HepG2 (cell line): ENCODE data around the gene MOB3C. TPM values are rescaled to one million over a fixed set of nuclear protein-coding genes. Genes with fewer than 3 reads are reported as not detected.

ENCODE experiments used
- ATAC-seq: fragments of 200-7000 bp; cut with Tn5 transposase; 3 replicates; pipeline ENCODE4 v1.9.1; 2020; ENCODE audit warnings: mild to moderate bottlenecking, moderate library complexity
- BruUV-seq: library from RNA; stranded (reverse); fragments of 400-500 nt; replicated peaks from 2 replicates; lab custom pipeline; 2021; lab: Mats Ljungman, UMichigan
- CTCF ChIA-PET: fragments of 300-600 bp; formaldehyde crosslinking; extraction: SDS; loops from one replicate; lab custom pipeline; 2021; ENCODE audit warnings: low total read pairs, inconsistent platforms, low intra/inter-chr PET ratio; lab: Yijun Ruan, JAX
- POLR2A ChIA-PET: fragments of 350-600 bp; sonication (Branson Sonifier 250); formaldehyde crosslinking; loops from one replicate; lab custom pipeline; 2020; ENCODE audit warnings: antibody characterized with exemption, inconsistent platforms; lab: Yijun Ruan, JAX
- DNase-seq: peaks from one replicate; pipeline ENCODE4 v3.0.0-alpha.2; 2015; ENCODE audit warnings: low spot score
- FAIRE-seq: peaks from 3 replicates; lab custom pipeline; 2011; peaks lifted over from hg19 to GRCh38; lab: Jason Lieb, UNC
- H2AFZ ChIP-seq: one replicate; pipeline ENCODE4 v1.6.1; 2011; ENCODE audit warnings: low read length, inconsistent platforms
- H3K27ac ChIP-seq: fragments of 300-600 bp; 3 replicates; pipeline ENCODE4 v1.8.0; 2011; ENCODE audit warnings: mixed run types, mild to moderate bottlenecking, mixed read lengths, low read length, inconsistent platforms; ENCODE audit not compliant: insufficient read depth; ENCODE audit errors: extremely low read length
- H3K27me3 ChIP-seq, 2 experiments: fragments of 200-600 bp in 1 of 2; 2 replicates in 1 of 2; 3 replicates in 1 of 2; pipeline versions ENCODE4 v1.6.0 to v1.8.0; 2011; ENCODE audit warnings: low read length in 2 of 2, mild to moderate bottlenecking in 2 of 2, moderate library complexity in 2 of 2, inconsistent platforms in 1 of 2; ENCODE audit not compliant: insufficient read depth in 2 of 2, control insufficient read depth in 1 of 2
- H3K36me3 ChIP-seq, 2 experiments: fragments of 200-600 bp in 1 of 2; replicated peaks in 1 of 2; 2 replicates in 1 of 2; 3 replicates in 1 of 2; pipeline versions ENCODE4 v1.5.1 to v1.8.0; 2011; ENCODE audit warnings: low read length in 2 of 2, inconsistent platforms in 1 of 2; ENCODE audit not compliant: insufficient read depth in 2 of 2, control insufficient read depth in 1 of 2
- H3K4me1 ChIP-seq: 2 replicates; pipeline ENCODE4 v1.5.1; 2012; ENCODE audit warnings: low read length, inconsistent platforms; ENCODE audit not compliant: insufficient read depth
- H3K4me2 ChIP-seq: 2 replicates; pipeline ENCODE4 v1.6.0; 2011; ENCODE audit warnings: low read depth, low read length, inconsistent platforms
- H3K4me3 ChIP-seq, 3 experiments: fragments of 200-600 bp in 1 of 3; sonication (generic), shearing (Covaris generic) in 1 of 3; replicated peaks in 1 of 3; 2 replicates each; pipeline ENCODE4 v1.5.1; 2011 to 2016; ENCODE audit warnings: low read length in 3 of 3, inconsistent platforms in 2 of 3, low read depth in 2 of 3, mild to moderate bottlenecking in 2 of 3, control low read depth in 1 of 3, mixed read lengths in 1 of 3; ENCODE audit not compliant: insufficient read depth in 1 of 3
- H3K79me2 ChIP-seq: one replicate; pipeline ENCODE4 v1.6.1; 2011; ENCODE audit warnings: low read length, inconsistent platforms; ENCODE audit not compliant: insufficient read depth
- H3K9ac ChIP-seq: 2 replicates; pipeline ENCODE4 v1.6.0; 2011; ENCODE audit warnings: mild to moderate bottlenecking, low read depth, low read length, inconsistent platforms; ENCODE audit not compliant: insufficient read depth
- H3K9me3 ChIP-seq: 2 replicates; pipeline ENCODE4 v1.5.1; 2012; ENCODE audit warnings: mild to moderate bottlenecking, low read length
- H4K20me1 ChIP-seq: 2 replicates; pipeline ENCODE4 v1.6.0; 2011; ENCODE audit warnings: inconsistent platforms, mild to moderate bottlenecking, low read length, moderate library complexity; ENCODE audit not compliant: insufficient read depth
- BCL6 ChIP-seq: IDR thresholded peaks from 2 replicates; pipeline ENCODE4 v1.6.1; 2016; ENCODE audit warnings: missing genetic modification reagents, missing compliant biosample characterization
- CHCHD3 ChIP-seq: sonication (generic); formaldehyde crosslinking; IDR thresholded peaks from 2 replicates; pipeline ENCODE4 v1.8.0; 2022; ENCODE audit warnings: mild to moderate bottlenecking, missing genetic modification reagents, moderate library complexity
- ERF ChIP-seq: IDR thresholded peaks from 2 replicates; pipeline ENCODE4 v1.6.1; 2018; ENCODE audit warnings: missing biosample characterization, missing genetic modification reagents
- FOXP4 ChIP-seq: sonication (generic); formaldehyde crosslinking; IDR thresholded peaks from 2 replicates; pipeline ENCODE4 v1.4.0; 2020; ENCODE audit warnings: missing genetic modification reagents
- GPN1 ChIP-seq: sonication (generic); formaldehyde crosslinking; IDR thresholded peaks from 2 replicates; pipeline ENCODE4 v1.5.1; 2020; ENCODE audit warnings: missing genetic modification reagents, borderline replicate concordance
- HMG20A ChIP-seq: IDR thresholded peaks from 2 replicates; pipeline ENCODE4 v1.6.1; 2016; ENCODE audit warnings: borderline replicate concordance
- MBD4 ChIP-seq: IDR thresholded peaks from 2 replicates; pipeline ENCODE4 v1.6.1; 2012; ENCODE audit warnings: low read length, inconsistent platforms, borderline replicate concordance
- MXD3 ChIP-seq: IDR thresholded peaks from 2 replicates; pipeline ENCODE4 v1.6.1; 2016; ENCODE audit warnings: mild to moderate bottlenecking, missing biosample characterization, missing genetic modification reagents
- NPAS2 ChIP-seq: sonication (generic); formaldehyde crosslinking; IDR thresholded peaks from 2 replicates; pipeline ENCODE4 v1.8.0; 2022; ENCODE audit warnings: mild to moderate bottlenecking, missing genetic modification reagents, borderline replicate concordance
- RAD21 ChIP-seq: fragments of 450-650 bp; formaldehyde crosslinking; IDR thresholded peaks from 2 replicates; pipeline ENCODE4 v1.5.0; 2020; ENCODE audit warnings: mild to moderate bottlenecking
- RORA ChIP-seq: sonication (generic); formaldehyde crosslinking; IDR thresholded peaks from 2 replicates; pipeline ENCODE4 v1.5.0; 2020; ENCODE audit warnings: mild to moderate bottlenecking, missing genetic modification reagents, moderate library complexity
- SMYD3 ChIP-seq: sonication (generic); formaldehyde crosslinking; IDR thresholded peaks from 2 replicates; pipeline ENCODE4 v1.8.1; 2023; ENCODE audit warnings: mild to moderate bottlenecking, missing genetic modification reagents
- SPEN ChIP-seq: sonication (generic); formaldehyde crosslinking; IDR thresholded peaks from 2 replicates; pipeline ENCODE4 v1.5.1; 2020; ENCODE audit warnings: low read depth, mild to moderate bottlenecking, missing genetic modification reagents
- ZBTB4 ChIP-seq: sonication (generic); formaldehyde crosslinking; IDR thresholded peaks from 2 replicates; pipeline ENCODE4 v1.4.0; 2020; ENCODE audit warnings: missing genetic modification reagents, mild to moderate bottlenecking, borderline replicate concordance
- ZNF205 ChIP-seq: IDR thresholded peaks from 2 replicates; pipeline ENCODE4 v1.6.1; 2018; ENCODE audit warnings: missing biosample characterization, missing genetic modification reagents
- ZNF33A ChIP-seq: sonication (generic); formaldehyde crosslinking; IDR thresholded peaks from 2 replicates; pipeline ENCODE4 v1.5.1; 2020; ENCODE audit warnings: missing genetic modification reagents, mild to moderate bottlenecking, moderate library complexity, borderline replicate concordance
- ZNF564 ChIP-seq: sonication (generic); formaldehyde crosslinking; IDR thresholded peaks from 2 replicates; pipeline ENCODE4 v1.8.1; 2023; ENCODE audit warnings: mild to moderate bottlenecking, missing genetic modification reagents
- ZNF788 ChIP-seq: sonication (generic); formaldehyde crosslinking; IDR thresholded peaks from 2 replicates; pipeline ENCODE4 v1.5.0; 2020; ENCODE audit warnings: mild to moderate bottlenecking, missing genetic modification reagents, borderline replicate concordance
- WGBS: methylation state at CpG from one replicate; pipeline ENCODE4 v1.1.6; 2017; ENCODE audit warnings: low lambda C conversion rate; 5-methylcytosine and 5-hydroxymethylcytosine counted together
- in situ Hi-C: cut with HindIII; loops from 2 replicates; pipeline ENCODE4 v1.10.0; 2017; ENCODE audit warnings: low pct_unique_long_range_greater_than_20kb; ENCODE audit not compliant: extremely low pct_ligation_motif_present
- intact Hi-C: fragments of 100-400 bp; cut with micrococcal nuclease; formaldehyde crosslinking; loops from one replicate; pipeline ENCODE4 v1.10.0; 2022; ENCODE audit not compliant: unreplicated experiment
- polyA plus RNA-seq, 8 experiments: library from polyadenylated mRNA; depleted of rRNA in 3 of 8; stranded (reverse) in 7 of 8; unstranded in 1 of 8; fragments of >200 nt; fragmentation: Illumina TruSeq in 4 of 8; extraction: Trizol in 4 of 8; gene quantifications; 2 replicates each; pipeline versions ENCODE4 v1.2.1 to v1.2.3, GENCODE V29; 2011 to 2016; ENCODE audit warnings: low read depth in 4 of 8, missing spikeins in 1 of 8, mixed read lengths in 1 of 8; ENCODE audit not compliant: insufficient read depth in 1 of 8
- total RNA-seq, 5 experiments: library from RNA; depleted of rRNA; stranded (reverse); fragments of >200 nt; fragmentation: Illumina TruSeq; extraction: Trizol; gene quantifications; 2 replicates each; pipeline ENCODE4 v1.2.3, GENCODE V29; 2016; ENCODE audit warnings: low read depth in 1 of 5

Gene MOB3C
- total and polyA plus RNA-seq, 2 of the 13 experiments (the other 11 are each of a cell fraction or from before 2014, with no cell fraction given): 3.5 to 4.1 TPM

- 0 out of 2 replicates have a peak, but pooled peaks have one; percentile 23 for TF ChIP-seq CHCHD3 (CRISPR knock-in tag)
Observed at GRCh38 chr1:46617108-46617800, 643 bp upstream of the MOB3C start (continued).

- Histone ChIP-seq H3K36me3 (no peaks in the 10 kb centered on the region), H3K27ac (no peak overlapping the region), H3K4me3 (peak overlapping the region; percentile 59 to 83 (median 78); a peak in 5 of 6 replicates), H3K4me1 (peaks cover 38% of the 10 kb centered on the region), H3K27me3 (no peaks in the 10 kb centered on the region; a peak in 1 of 5 replicates), H3K9ac (peak overlapping the region; percentile 61; the same call in 1 of the 2 replicates), H3K79me2 (no peaks in the 10 kb centered on the region), H3K4me2 (peak overlapping the region; percentile 94), H4K20me1 (no peaks in the 10 kb centered on the region), H2AFZ (no peak overlapping the region), H3K9me3 (no peaks in the 10 kb centered on the region)
- ATAC-seq: peak; percentile 6
- POLR2A ChIA-PET: interaction anchor here (1.2 to 6.2 kb wide), 3 partner anchors 11 to 577 kb away, joined by 3 to 79 read pairs (median 3); partner anchors contain the start of gene MKNK1
- no peak for FAIRE-seq
- no peak for DNase-seq
- intact Hi-C loops (loop anchor here (10.0 kb wide), 1 partner anchor 49 kb away; the partner anchor contains the start of gene ATPAF1), in situ Hi-C loops (loop anchor here (5.0 kb wide), 1 partner anchor 107 kb away; no protein-coding TSS in a partner anchor)
- CTCF ChIA-PET: no interaction called here
- no TSS peak for BruUV-seq
- 8% methylated on average over 2 of the region's 3 CpGs for WGBS
- TF ChIP-seq RORA (CRISPR knock-in tag) (no peak), ZNF205 (CRISPR knock-in tag) (no peak), RAD21 (CRISPR knock-in tag) (no peak), SPEN (CRISPR knock-in tag) (no peak), MBD4 (no peak), MXD3 (CRISPR knock-in tag) (no peak), BCL6 (CRISPR knock-in tag) (peak; percentile 46; the same call in 1 of the 2 replicates), GPN1 (CRISPR knock-in tag) (no peak), ERF (CRISPR knock-in tag) (no peak), ZNF564 (no peak), HMG20A (no peak), ZBTB4 (no peak), FOXP4 (no peak), SMYD3 (CRISPR knock-in tag) (no peak), NPAS2 (CRISPR knock-in tag) (no peak), ZNF33A (CRISPR knock-in tag) (no peak), ZNF788 (0 out of 2 replicates have a peak, but pooled peaks have one; percentile 44)
Observed at GRCh38 chr1:46615735-46616134, 876 bp downstream of the MOB3C start.
